ACC112 (cell line): ENCODE results near the gene RANBP9.

Experiments
- H2AFZ ChIP-seq: fragments of 200-600 bp; sonication (generic); one replicate; pipeline ENCODE4 v1.6.0; 2017; ENCODE audit warnings: antibody characterized with exemption, low read length; ENCODE audit not compliant: unreplicated experiment
- H3K27ac ChIP-seq: fragments of 200-600 bp; sonication (generic); 2 replicates; pipeline ENCODE4 v1.5.1; 2014; ENCODE audit warnings: low read depth, mild to moderate bottlenecking, antibody characterized with exemption, low read length, moderate library complexity
- H3K27me3 ChIP-seq: fragments of 200-600 bp; sonication (generic); 2 replicates; pipeline ENCODE4 v1.6.1; 2014; ENCODE audit warnings: mild to moderate bottlenecking, antibody characterized with exemption, low read length, moderate library complexity, mixed read lengths; ENCODE audit not compliant: insufficient read depth
- H3K36me3 ChIP-seq: fragments of 200-600 bp; sonication (generic); 2 replicates; pipeline ENCODE4 v1.6.1; 2016; ENCODE audit warnings: mild to moderate bottlenecking, antibody characterized with exemption, low read length, moderate library complexity, mixed read lengths; ENCODE audit not compliant: insufficient read depth
- H3K4me1 ChIP-seq: fragments of 200-600 bp; sonication (generic); one replicate; pipeline ENCODE4 v1.6.1; 2016; ENCODE audit warnings: low read length, mixed read lengths; ENCODE audit not compliant: insufficient read depth, unreplicated experiment, control insufficient read depth
- H3K4me3 ChIP-seq: fragments of 200-600 bp; sonication (generic); 2 replicates; pipeline ENCODE4 v1.5.1; 2014; ENCODE audit warnings: mild to moderate bottlenecking, low read depth, low read length
- H3K79me2 ChIP-seq: fragments of 200-600 bp; sonication (generic); one replicate; pipeline ENCODE4 v1.6.0; 2016; ENCODE audit warnings: low read length; ENCODE audit not compliant: control insufficient read depth, unreplicated experiment, insufficient read depth

RANBP9 gene

DNA sequence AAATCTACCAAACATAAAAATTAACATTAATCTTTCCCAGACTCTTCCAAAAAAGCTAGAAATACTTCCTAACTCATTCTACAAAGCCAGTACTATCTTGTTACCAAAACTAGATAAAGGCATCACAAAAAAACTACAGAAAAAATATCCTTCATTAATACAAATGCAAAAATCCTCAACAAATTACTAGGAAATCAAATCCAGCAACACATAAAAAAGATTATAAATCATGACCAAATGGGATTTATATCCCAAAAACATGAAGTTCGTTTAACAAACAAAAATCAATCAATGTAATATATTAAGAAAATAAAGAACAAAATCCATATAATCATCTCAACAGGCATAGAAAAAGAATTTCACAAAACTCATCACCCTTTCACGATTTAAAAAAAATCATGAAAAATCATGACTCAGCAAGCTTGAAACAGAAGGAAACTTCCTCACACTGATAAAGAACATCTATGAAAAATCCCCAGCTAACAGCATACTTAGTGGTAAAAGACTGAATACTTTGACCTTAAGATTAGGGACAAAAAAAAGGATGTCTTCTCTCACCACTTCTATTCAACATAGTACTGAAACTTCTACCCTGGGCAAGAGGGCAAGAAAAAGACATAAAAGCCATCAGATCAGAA lies 43.2 kb downstream of the RANBP9 start:
- Histone ChIP-seq H3K79me2 (peaks cover 86% of the 10 kb centered on the region), H3K27ac (peak overlapping the region; percentile 13), H3K27me3 (no peaks in the 10 kb centered on the region), H3K36me3 (peaks cover 4% of the 10 kb centered on the region; the same call in 1 of the 2 replicates), H3K4me3 (no peak overlapping the region), H2AFZ (no peak overlapping the region), H3K4me1 (peaks cover 21% of the 10 kb centered on the region)

- Histone ChIP-seq H3K27me3 (no peaks in the 10 kb centered on the region), H3K4me3 (no peak overlapping the region; the same call in 1 of the 2 replicates), H3K4me1 (peaks cover 21% of the 10 kb centered on the region), H3K36me3 (peaks cover 4% of the 10 kb centered on the region; the same call in 1 of the 2 replicates), H2AFZ (no peak overlapping the region), H3K27ac (no peak overlapping the region), H3K79me2 (peaks cover 87% of the 10 kb centered on the region)
Measured at GRCh38 chr6:13667655-13668054, 44.0 kb downstream of the RANBP9 start.

DNA sequence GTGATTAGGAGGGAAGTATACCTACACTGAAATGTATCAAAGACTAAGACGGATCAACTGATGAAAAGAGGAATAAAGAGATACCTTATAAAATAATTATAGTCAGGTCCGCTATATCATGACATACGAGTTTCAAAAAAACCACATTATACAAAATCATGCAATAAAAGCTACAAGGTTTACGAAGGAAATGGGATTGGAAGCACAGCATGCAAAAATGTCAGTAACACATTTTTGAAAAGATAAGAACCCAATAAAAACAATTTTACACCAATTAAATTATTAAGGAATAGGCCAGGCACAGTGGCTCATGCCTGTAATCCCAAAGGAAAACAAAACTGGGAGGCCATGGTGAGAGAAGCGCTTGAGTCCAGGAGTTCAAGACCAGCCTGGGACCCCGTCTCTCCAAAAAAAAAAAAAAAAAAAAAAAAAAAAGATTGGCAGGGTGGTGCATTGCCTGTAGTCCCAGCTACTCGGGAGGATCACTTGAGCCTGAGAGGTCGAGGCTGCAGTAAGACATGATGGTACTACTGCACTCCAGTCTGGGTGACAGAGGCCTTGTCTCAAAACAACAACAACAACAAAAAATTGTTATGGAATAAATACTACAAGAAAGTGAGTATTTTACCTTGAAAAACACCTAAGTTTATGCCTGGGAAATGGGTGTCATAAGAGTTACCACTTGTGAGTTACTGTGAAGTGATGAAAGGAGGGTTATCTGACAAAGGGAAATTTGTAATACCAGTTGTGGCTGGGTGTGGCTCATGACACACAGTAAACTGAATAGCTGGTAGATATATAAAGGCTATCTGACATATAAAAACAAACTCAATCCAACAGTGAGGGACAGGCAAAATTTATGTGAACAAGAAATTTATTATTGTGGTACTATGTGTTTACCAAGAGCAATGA lies 45.2 kb downstream of the RANBP9 start:
- no peak overlapping the region for H2AFZ ChIP-seq

GRCh38 chr6:13664703-13665352 lies 46.8 kb downstream of the RANBP9 start:
- H3K27ac ChIP-seq = no peak overlapping the region
- H3K79me2 ChIP-seq = peaks cover 90% of the 10 kb centered on the region
- H3K27me3 ChIP-seq = no peaks in the 10 kb centered on the region
- H2AFZ ChIP-seq = no peak overlapping the region
- H3K4me1 ChIP-seq = peaks cover 17% of the 10 kb centered on the region
- peaks cover 4% of the 10 kb centered on the region; the same call in 1 of the 2 replicates for H3K36me3 ChIP-seq
- H3K4me3 ChIP-seq = no peak overlapping the region

More for the DNA sequence above, 45.2 kb downstream of the RANBP9 start:
- Histone ChIP-seq H3K4me1 (peaks cover 17% of the 10 kb centered on the region), H3K4me3 (no peak overlapping the region), H3K36me3 (peaks cover 4% of the 10 kb centered on the region; the same call in 1 of the 2 replicates), H3K79me2 (peaks cover 87% of the 10 kb centered on the region), H3K27ac (no peak overlapping the region), H3K27me3 (no peaks in the 10 kb centered on the region)

DNA sequence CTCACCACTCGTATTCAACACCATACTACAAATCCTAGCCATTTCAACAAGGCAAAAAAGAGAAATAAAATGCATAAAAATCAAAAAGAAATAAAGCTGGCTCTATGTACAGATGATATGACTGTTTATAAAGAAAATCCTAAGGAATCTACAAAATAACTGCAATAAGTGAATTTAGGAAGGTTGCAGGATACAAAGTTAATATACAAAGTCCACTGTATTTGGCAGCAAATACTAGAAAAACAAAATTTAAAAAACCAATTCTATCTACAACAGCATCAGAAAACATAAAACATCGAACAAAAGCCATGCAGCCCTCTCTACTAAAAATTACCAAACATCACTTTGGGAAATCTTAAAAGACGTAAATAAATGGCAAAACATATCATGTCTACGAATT lies 47.6 kb downstream of the RANBP9 start:
- H3K4me3 ChIP-seq = no peak overlapping the region
- H3K27me3 ChIP-seq = no peaks in the 10 kb centered on the region
- H3K27ac ChIP-seq = no peak overlapping the region
- H3K4me1 ChIP-seq = peaks cover 17% of the 10 kb centered on the region
- H3K79me2 ChIP-seq = peaks cover 82% of the 10 kb centered on the region
- H2AFZ ChIP-seq = no peak overlapping the region
- no peaks in the 10 kb centered on the region for H3K36me3 ChIP-seq

- Histone ChIP-seq H3K27me3 (no peaks in the 10 kb centered on the region), H3K27ac (no peak overlapping the region), H3K4me1 (peaks cover 17% of the 10 kb centered on the region), H3K4me3 (no peak overlapping the region), H3K36me3 (no peaks in the 10 kb centered on the region), H2AFZ (no peak overlapping the region), H3K79me2 (peaks cover 74% of the 10 kb centered on the region)
Measured at GRCh38 chr6:13662651-13663334, 48.8 kb downstream of the RANBP9 start.

GRCh38 chr6:13661647-13662046 lies 50.0 kb downstream of the RANBP9 start:
- Histone ChIP-seq H3K4me1 (peaks cover 7% of the 10 kb centered on the region), H2AFZ (no peak overlapping the region), H3K27me3 (no peaks in the 10 kb centered on the region), H3K36me3 (no peaks in the 10 kb centered on the region), H3K79me2 (peaks cover 67% of the 10 kb centered on the region), H3K4me3 (no peak overlapping the region), H3K27ac (no peak overlapping the region)

GRCh38 chr6:13660893-13661292 lies 50.7 kb downstream of the RANBP9 start:
- H3K27me3 ChIP-seq = no peaks in the 10 kb centered on the region
- H2AFZ ChIP-seq = no peak overlapping the region
- peaks cover 6% of the 10 kb centered on the region for H3K4me1 ChIP-seq
- H3K79me2 ChIP-seq = peaks cover 61% of the 10 kb centered on the region
- H3K36me3 ChIP-seq = no peaks in the 10 kb centered on the region
- no peak overlapping the region for H3K27ac ChIP-seq
- H3K4me3 ChIP-seq = no peak overlapping the region

- H2AFZ ChIP-seq = no peak overlapping the region
- H3K4me3 ChIP-seq = no peak overlapping the region
- peaks cover 6% of the 10 kb centered on the region for H3K4me1 ChIP-seq
- no peaks in the 10 kb centered on the region for H3K36me3 ChIP-seq
- H3K27me3 ChIP-seq = no peaks in the 10 kb centered on the region
- peaks cover 55% of the 10 kb centered on the region for H3K79me2 ChIP-seq
- H3K27ac ChIP-seq = no peak overlapping the region
Measured at GRCh38 chr6:13660273-13660672, 51.4 kb downstream of the RANBP9 start.

GRCh38 chr6:13655700-13656099 lies 55.9 kb downstream of the RANBP9 start:
- Histone ChIP-seq H2AFZ (no peak overlapping the region), H3K27ac (no peak overlapping the region), H3K79me2 (peaks cover 17% of the 10 kb centered on the region), H3K27me3 (no peaks in the 10 kb centered on the region), H3K4me1 (peaks cover 3% of the 10 kb centered on the region), H3K4me3 (no peak overlapping the region), H3K36me3 (peaks cover 4% of the 10 kb centered on the region)
